ENCODE data around the gene FAM81A.
"Not testable (repeated sequence)": the region's sequence is repeated elsewhere in the genome, so short reads cannot be mapped to it uniquely, and the experiment has no call there.

FAM81A gene

GRCh38 chr15:59473226-59473625 lies 35.2 kb downstream of the FAM81A start:
- DNase-seq (ENCODE audit: extremely low read depth in 1 of 2, low read depth in 1 of 2) = no peak

GRCh38 chr15:59475161-59475560 lies 37.2 kb downstream of the FAM81A start:
- DNase-seq (ENCODE audit: extremely low read depth in 1 of 2, low read depth in 1 of 2) = not testable (repeated sequence)

GRCh38 chr15:59484399-59484798 lies 46.4 kb downstream of the FAM81A start:
- no peak for DNase-seq (ENCODE audit: extremely low read depth in 1 of 2, low read depth in 1 of 2)

- no peak for DNase-seq (ENCODE audit: extremely low read depth in 1 of 2, low read depth in 1 of 2)
Observed at GRCh38 chr15:59485036-59485435, 47.0 kb downstream of the FAM81A start.

- not testable (repeated sequence) for DNase-seq (ENCODE audit: extremely low read depth in 1 of 2, low read depth in 1 of 2)
Observed at GRCh38 chr15:59489485-59489884, 51.5 kb downstream of the FAM81A start.

GRCh38 chr15:59491062-59491461 lies 53.1 kb downstream of the FAM81A start:
- no peak for DNase-seq (ENCODE audit: extremely low read depth in 1 of 2, low read depth in 1 of 2)

- DNase-seq (ENCODE audit: extremely low read depth in 1 of 2, low read depth in 1 of 2) = peak in 1 of 2 donors; percentile 28
Observed at GRCh38 chr15:59492389-59493377, 54.7 kb downstream of the FAM81A start.

GRCh38 chr15:59501597-59501996 lies 63.6 kb downstream of the FAM81A start:
- no peak for DNase-seq (ENCODE audit: extremely low read depth in 1 of 2, low read depth in 1 of 2)

GRCh38 chr15:59515190-59515589 lies 77.2 kb downstream of the FAM81A start:
- no peak for DNase-seq (ENCODE audit: extremely low read depth in 1 of 2, low read depth in 1 of 2)

GRCh38 chr15:59516655-59517461 lies 78.9 kb downstream of the FAM81A start:
- DNase-seq (ENCODE audit: extremely low read depth in 1 of 2, low read depth in 1 of 2) = no peak

- no peak for DNase-seq (ENCODE audit: extremely low read depth in 1 of 2, low read depth in 1 of 2)
Observed at GRCh38 chr15:59519329-59519728, 81.3 kb downstream of the FAM81A start.

GRCh38 chr15:59521443-59521842 lies 83.5 kb downstream of the FAM81A start:
- DNase-seq (ENCODE audit: extremely low read depth in 1 of 2, low read depth in 1 of 2) = no peak

- DNase-seq (ENCODE audit: extremely low read depth in 1 of 2, low read depth in 1 of 2) = peak; percentile 18 to 65
Observed at GRCh38 chr15:59522988-59523461, 85.0 kb downstream of the FAM81A start.

- DNase-seq (ENCODE audit: extremely low read depth in 1 of 2, low read depth in 1 of 2) = no peak
Observed at GRCh38 chr15:59523702-59524101, 85.7 kb downstream of the FAM81A start.

- DNase-seq (ENCODE audit: extremely low read depth in 1 of 2, low read depth in 1 of 2) = no peak
Observed at GRCh38 chr15:59524331-59524731, 86.3 kb downstream of the FAM81A start.

- not testable (repeated sequence) for DNase-seq (ENCODE audit: extremely low read depth in 1 of 2, low read depth in 1 of 2)
Observed at GRCh38 chr15:59526466-59526865, 88.5 kb downstream of the FAM81A start.

GRCh38 chr15:59528429-59528828 lies 90.4 kb downstream of the FAM81A start:
- DNase-seq (ENCODE audit: extremely low read depth in 1 of 2, low read depth in 1 of 2) = no peak

- DNase-seq (ENCODE audit: extremely low read depth in 1 of 2, low read depth in 1 of 2) = peak; percentile 44 to 48
Observed at GRCh38 chr15:59528961-59529402, 91.0 kb downstream of the FAM81A start.

GRCh38 chr15:59531066-59531675 lies 93.2 kb downstream of the FAM81A start:
- DNase-seq (ENCODE audit: extremely low read depth in 1 of 2, low read depth in 1 of 2) = no peak

- DNase-seq (ENCODE audit: extremely low read depth in 1 of 2, low read depth in 1 of 2) = no peak
Observed at GRCh38 chr15:59532770-59533379, 94.9 kb downstream of the FAM81A start.

Measured in activated CD8-positive, alpha-beta memory T cell treated with anti-CD3 and anti-CD28 coated beads for 1 hour (primary cell).